Colonic mucosa (tissue), 4 donors: Measurements from ENCODE around the gene FES. TPM values are rescaled to one million over a fixed set of nuclear protein-coding genes. Genes with fewer than 3 reads are reported as not detected.
A peak's percentile ranks its signal among the peaks of the same experiment; 100 is the strongest.
"Not testable (repeated sequence)": the region's sequence is repeated elsewhere in the genome, so short reads cannot be mapped to it uniquely, and the experiment has no call there.

Experiments
- DNase-seq: peaks from one replicate; pipeline ENCODE4 v3.0.0-alpha.2; 2020
- H3K27ac ChIP-seq: fragments of 200-600 bp; one replicate; pipeline ENCODE4 v1.8.0; 2021
- H3K27me3 ChIP-seq: fragments of 200-600 bp; one replicate; pipeline ENCODE4 v1.8.0; 2021
- H3K36me3 ChIP-seq: fragments of 200-600 bp; one replicate; pipeline ENCODE4 v1.8.0; 2021
- H3K4me1 ChIP-seq: fragments of 200-600 bp; one replicate; pipeline ENCODE4 v1.8.0; 2021; ENCODE audit warnings: mild to moderate bottlenecking
- H3K4me3 ChIP-seq: fragments of 200-600 bp; one replicate; pipeline ENCODE4 v1.8.0; 2021
- H3K9ac ChIP-seq, 2 donors: one replicate each; pipeline ENCODE4 v1.7.0; 2013; ENCODE audit warnings: control low read depth in 2 of 2, low read depth in 2 of 2, low read length in 2 of 2
- H3K9me3 ChIP-seq: fragments of 200-600 bp; one replicate; pipeline ENCODE4 v1.8.0; 2021
- CTCF ChIP-seq: fragments of 200-600 bp; IDR thresholded peaks from one replicate; pipeline ENCODE4 v1.8.0; 2022; ENCODE audit warnings: antibody characterized with exemption, mild to moderate bottlenecking
- intact Hi-C: fragments of 100-400 bp; cut with DNase I; formaldehyde crosslinking; loops from one replicate; pipeline ENCODE4 v1.14.1; 2022
- total RNA-seq, 2 donors: library from RNA; stranded (reverse); fragmentation: NEBNext Ultra II Directional in 1 of 2; extraction: Animal tissue kit (Norgen Biotek cat#: 25700) in 1 of 2; gene quantifications; one replicate each; pipeline ENCODE4 v1.2.1, GENCODE V29; 2021
- donor health status: healthy.
- donor health status: DM: no; HTN: no; CAD: no.
- donor health status: DM: no; HTN: no; CAD: no.

FES gene
- total RNA-seq, 2 donors from 2014 or later, result 6.5 to 8.8 TPM

GRCh38 chr15:90845201-90845949 lies 38.9 kb upstream of the FES start:
- H3K36me3 ChIP-seq, result no peaks in the 10 kb centered on the region
- peaks cover 2% of the 10 kb centered on the region for H3K4me1 ChIP-seq
- no peak overlapping the region for H3K4me3 ChIP-seq
- no peak overlapping the region for H3K9ac ChIP-seq
- H3K9me3 ChIP-seq, result no peaks in the 10 kb centered on the region
- no peak for TF ChIP-seq CTCF
- intact Hi-C loops, result no loop called here
- no peak for DNase-seq
- H3K27me3 ChIP-seq, result no peaks in the 10 kb centered on the region
- H3K27ac ChIP-seq, result no peak overlapping the region

- intact Hi-C loops, DNase-seq, H3K27ac ChIP-seq, H3K9ac ChIP-seq, H3K4me1 ChIP-seq, H3K4me3 ChIP-seq, H3K9me3 ChIP-seq, H3K27me3 ChIP-seq, H3K36me3 ChIP-seq: not testable (repeated sequence)
Observed at GRCh38 chr15:90849424-90849823, 34.9 kb upstream of the FES start.

- intact Hi-C loops, result no loop called here
Observed at GRCh38 chr15:90851114-90851513, 33.2 kb upstream of the FES start.

GRCh38 chr15:90851940-90852339 lies 32.4 kb upstream of the FES start:
- no peak for TF ChIP-seq CTCF
- Histone ChIP-seq H3K27ac (no peak overlapping the region), H3K27me3 (no peaks in the 10 kb centered on the region), H3K4me1 (no peaks in the 10 kb centered on the region), H3K36me3 (no peaks in the 10 kb centered on the region), H3K9me3 (no peaks in the 10 kb centered on the region), H3K4me3 (no peak overlapping the region), H3K9ac (no peak overlapping the region)
- intact Hi-C loops, result no loop called here
- DNase-seq, result no peak

More at GRCh38 chr15:90851114-90851513, 33.2 kb upstream of the FES start:
- H3K9ac ChIP-seq, result no peak overlapping the region
- no peak overlapping the region for H3K27ac ChIP-seq
- H3K36me3 ChIP-seq, result no peaks in the 10 kb centered on the region
- H3K4me3 ChIP-seq, result no peak overlapping the region
- no peak for DNase-seq
- no peaks in the 10 kb centered on the region for H3K9me3 ChIP-seq
- no peaks in the 10 kb centered on the region for H3K4me1 ChIP-seq
- H3K27me3 ChIP-seq, result no peaks in the 10 kb centered on the region
- TF ChIP-seq CTCF, result no peak

GRCh38 chr15:90855139-90855538 lies 29.2 kb upstream of the FES start:
- TF ChIP-seq CTCF, result no peak
- intact Hi-C loops, result no loop called here
- H3K4me3 ChIP-seq, result no peak overlapping the region
- H3K36me3 ChIP-seq, result no peaks in the 10 kb centered on the region
- no peak for DNase-seq
- H3K9ac ChIP-seq, result no peak overlapping the region
- H3K27me3 ChIP-seq, result no peaks in the 10 kb centered on the region
- H3K4me1 ChIP-seq, result no peaks in the 10 kb centered on the region
- no peak overlapping the region for H3K27ac ChIP-seq
- no peaks in the 10 kb centered on the region for H3K9me3 ChIP-seq

GRCh38 chr15:90857337-90857736 lies 27.0 kb upstream of the FES start:
- intact Hi-C loops, result no loop called here
- no peaks in the 10 kb centered on the region for H3K27me3 ChIP-seq
- DNase-seq, result peak; percentile 63
- no peaks in the 10 kb centered on the region for H3K36me3 ChIP-seq
- peak overlapping the region; percentile 16 for H3K27ac ChIP-seq
- peak overlapping the region in 1 of 2 donors; percentile 20 for H3K9ac ChIP-seq
- H3K4me1 ChIP-seq, result peaks cover 4% of the 10 kb centered on the region
- no peak overlapping the region for H3K4me3 ChIP-seq
- no peaks in the 10 kb centered on the region for H3K9me3 ChIP-seq
- no peak for TF ChIP-seq CTCF
